H9 (cell line): ENCODE results near the gene FNDC3B. TPM values are rescaled to one million over a fixed set of nuclear protein-coding genes. Genes with fewer than 3 reads are reported as not detected.

ENCODE experiments used
- DNase-seq: peaks from one replicate; pipeline ENCODE4 v3.0.0-alpha.2; 2017
- H2AFZ ChIP-seq: one replicate; pipeline ENCODE4 v1.6.1; 2013; ENCODE audit warnings: mild to moderate bottlenecking, low read length, control low read depth, moderate library complexity
- H2AK5ac ChIP-seq: 2 replicates; pipeline ENCODE4 v1.6.1; 2013; ENCODE audit warnings: low read length, control low read depth, mixed read lengths; ENCODE audit not compliant: insufficient read length
- H2BK120ac ChIP-seq: one replicate; pipeline ENCODE4 v1.6.1; 2013; ENCODE audit warnings: low read depth, mild to moderate bottlenecking, low read length, control low read depth, inconsistent platforms; ENCODE audit not compliant: poor library complexity, severe bottlenecking
- H2BK12ac ChIP-seq: 2 replicates; pipeline ENCODE4 v1.6.1; 2013; ENCODE audit warnings: low read length, control low read depth, mixed read lengths, low read depth; ENCODE audit not compliant: insufficient read length
- H2BK15ac ChIP-seq: 2 replicates; pipeline ENCODE4 v1.6.1; 2013; ENCODE audit warnings: low read depth, low read length, control low read depth
- H2BK20ac ChIP-seq: one replicate; pipeline ENCODE4 v1.6.1; 2013; ENCODE audit warnings: low read depth, mild to moderate bottlenecking, low read length, control low read depth, inconsistent platforms; ENCODE audit not compliant: poor library complexity, severe bottlenecking
- H2BK5ac ChIP-seq: 2 replicates; pipeline ENCODE4 v1.6.1; 2013; ENCODE audit warnings: low read length, control low read depth, mixed read lengths; ENCODE audit not compliant: insufficient read length
- H3K14ac ChIP-seq: 2 replicates; pipeline ENCODE4 v1.6.1; 2013; ENCODE audit warnings: low read length, control low read depth; ENCODE audit not compliant: insufficient read depth
- H3K18ac ChIP-seq: 2 replicates; pipeline ENCODE4 v1.6.1; 2013; ENCODE audit warnings: low read depth, mild to moderate bottlenecking, mixed read lengths, low read length, control low read depth; ENCODE audit not compliant: insufficient read length
- H3K23ac ChIP-seq: 2 replicates; pipeline ENCODE4 v1.6.1; 2013; ENCODE audit warnings: low read length, control low read depth, mixed read lengths, low read depth; ENCODE audit not compliant: insufficient read length
- H3K23me2 ChIP-seq: 2 replicates; pipeline ENCODE4 v1.6.1; 2013; ENCODE audit warnings: low read depth, mild to moderate bottlenecking, mixed read lengths, low read length, control low read depth; ENCODE audit not compliant: insufficient read length, poor library complexity, severe bottlenecking
- H3K27ac ChIP-seq: 2 replicates; pipeline ENCODE4 v1.5.1; 2013; ENCODE audit warnings: low read length, control low read depth, mixed read lengths, low read depth; ENCODE audit not compliant: insufficient read length
- H3K27me3 ChIP-seq: 2 replicates; pipeline ENCODE4 v1.6.1; 2013; ENCODE audit warnings: low read length, control low read depth, inconsistent platforms; ENCODE audit not compliant: insufficient read depth
- H3K4ac ChIP-seq: 2 replicates; pipeline ENCODE4 v1.6.1; 2013; ENCODE audit warnings: low read depth, mild to moderate bottlenecking, control low read depth, inconsistent platforms, low read length, moderate library complexity
- H3K4me1 ChIP-seq: 2 replicates; pipeline ENCODE4 v1.6.1; 2013; ENCODE audit warnings: low read length, control low read depth, inconsistent platforms; ENCODE audit not compliant: insufficient read depth
- H3K4me2 ChIP-seq: 2 replicates; pipeline ENCODE4 v1.6.1; 2013; ENCODE audit warnings: low read length, control low read depth, mixed read lengths; ENCODE audit not compliant: insufficient read length, insufficient read depth
- H3K56ac ChIP-seq: 2 replicates; pipeline ENCODE4 v1.6.1; 2013; ENCODE audit warnings: low read depth, mild to moderate bottlenecking, mixed read lengths, low read length, control low read depth; ENCODE audit not compliant: insufficient read length
- H3K79me1 ChIP-seq: 2 replicates; pipeline ENCODE4 v1.6.1; 2013; ENCODE audit warnings: low read depth, mild to moderate bottlenecking, moderate library complexity, low read length, control low read depth, inconsistent platforms; ENCODE audit not compliant: insufficient read depth, poor library complexity, severe bottlenecking
- H3K79me2 ChIP-seq: 2 replicates; pipeline ENCODE4 v1.6.1; 2013; ENCODE audit warnings: low read length, control low read depth, inconsistent platforms; ENCODE audit not compliant: insufficient read depth
- H3K9ac ChIP-seq: 2 replicates; pipeline ENCODE4 v1.6.1; 2013; ENCODE audit warnings: low read length, control low read depth, mixed read lengths; ENCODE audit not compliant: insufficient read length; ENCODE audit errors: extremely low read depth
- H3K9me3 ChIP-seq: one replicate; pipeline ENCODE4 v1.6.1; 2013; ENCODE audit warnings: low read depth, low read length, inconsistent platforms; ENCODE audit not compliant: control insufficient read depth
- H3T11ph ChIP-seq: one replicate; pipeline ENCODE4 v1.6.1; 2013; ENCODE audit warnings: mild to moderate bottlenecking, low read length, control low read depth, inconsistent platforms
- H4K20me1 ChIP-seq: one replicate; pipeline ENCODE4 v1.6.1; 2013; ENCODE audit not compliant: control insufficient read depth, insufficient read length, insufficient read depth
- H4K5ac ChIP-seq: 2 replicates; pipeline ENCODE4 v1.6.1; 2013; ENCODE audit warnings: low read depth, mild to moderate bottlenecking, mixed read lengths, low read length, control low read depth; ENCODE audit not compliant: insufficient read length
- H4K8ac ChIP-seq: replicated peaks from 2 replicates; pipeline ENCODE4 v1.6.1; 2013; ENCODE audit warnings: low read length, control low read depth, mixed read lengths, low read depth; ENCODE audit not compliant: insufficient read length
- H4K91ac ChIP-seq: 2 replicates; pipeline ENCODE4 v1.6.1; 2013; ENCODE audit warnings: low read depth, mild to moderate bottlenecking, moderate library complexity, mixed read lengths, low read length, control low read depth; ENCODE audit not compliant: insufficient read length
- H3K27ac Mint-ChIP-seq, 3 experiments: 2 replicates in 2 of 3; 3 replicates in 1 of 3; pipeline ENCODE4 v1.8.0; 2020 to 2021; ENCODE audit warnings: mixed read lengths in 3 of 3, mild to moderate bottlenecking in 1 of 3, moderate library complexity in 1 of 3
- H3K27me3 Mint-ChIP-seq: 2 replicates; pipeline ENCODE4 v1.8.0; 2021; ENCODE audit warnings: low read depth, mild to moderate bottlenecking, moderate library complexity, mixed read lengths
- H3K36me3 Mint-ChIP-seq, 3 experiments: 2 replicates in 2 of 3; 3 replicates in 1 of 3; pipeline ENCODE4 v1.8.0; 2020 to 2021; ENCODE audit warnings: low read depth in 3 of 3, mixed read lengths in 3 of 3; ENCODE audit not compliant: insufficient read depth in 1 of 3
- H3K4me1 Mint-ChIP-seq, 2 experiments: 2 replicates each; pipeline ENCODE4 v1.8.0; 2020; ENCODE audit warnings: mixed read lengths in 2 of 2
- H3K4me3 Mint-ChIP-seq, 2 experiments: 2 replicates in 1 of 2; 3 replicates in 1 of 2; pipeline ENCODE4 v1.8.0; 2020 to 2021; ENCODE audit warnings: mild to moderate bottlenecking in 2 of 2, mixed read lengths in 2 of 2, moderate library complexity in 1 of 2
- H3K9me3 Mint-ChIP-seq, 2 experiments: 2 replicates in 1 of 2; 3 replicates in 1 of 2; pipeline ENCODE4 v1.8.0; 2020; ENCODE audit warnings: mild to moderate bottlenecking in 2 of 2, mixed read lengths in 2 of 2, moderate library complexity in 1 of 2
- WGBS: extraction: QIAGEN DNeasy Blood & Tissue Kit; methylation state at CpG from one replicate; pipeline ENCODE4 v1.1.7; 2013; ENCODE audit warnings: missing lambda C conversion rate, low lambda C conversion rate, mixed read lengths; ENCODE audit not compliant: insufficient read length; ENCODE audit errors: extremely low coverage; 5-methylcytosine and 5-hydroxymethylcytosine counted together
- total RNA-seq: library from RNA; stranded (reverse); gene quantifications from 2 replicates; pipeline ENCODE4 v1.2.1, GENCODE V29; 2021
- TF ChIP-seq, protein P1 (sequence below): fragments of 200-600 bp; sonication (generic); conservative IDR thresholded peaks from 3 replicates; pipeline ENCODE4 v1.8.0; 2021; ENCODE audit warnings: antibody characterized with exemption, mild to moderate bottlenecking

The FNDC3B gene
- total RNA-seq, 1 experiment from 2014 or later = 43.8 TPM

DNA sequence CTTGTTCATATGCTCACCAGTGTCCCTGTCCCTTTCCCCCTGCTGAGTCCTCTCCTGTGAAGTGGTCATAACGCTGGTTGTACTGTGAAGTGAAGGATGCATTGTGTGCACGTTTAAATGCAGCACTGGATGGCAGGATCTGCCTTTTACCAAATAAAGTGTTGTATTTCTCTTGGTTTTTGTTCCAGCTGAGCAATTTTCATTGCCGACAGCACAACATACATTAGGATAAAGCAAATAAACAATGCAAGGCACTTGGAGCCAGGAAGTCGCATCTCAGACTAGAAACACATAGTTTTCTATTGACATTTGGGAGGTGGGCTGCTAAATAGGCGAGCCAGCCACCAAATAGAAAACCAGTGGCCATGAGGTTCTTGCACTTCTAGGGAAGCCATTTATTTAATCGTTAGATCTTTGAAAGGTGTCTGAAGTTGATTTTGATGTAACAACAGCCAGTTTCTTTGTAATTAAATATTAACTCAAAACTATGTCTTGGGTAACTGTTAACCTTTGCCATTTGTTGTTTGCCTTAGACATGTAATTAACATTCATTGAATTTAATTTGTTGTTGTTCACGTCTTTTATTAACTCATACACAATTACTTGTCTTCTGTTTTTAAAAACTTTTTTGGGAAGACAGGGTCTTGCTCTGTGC, 185.3 kb downstream of the FNDC3B start:
- no peak overlapping the region for H4K8ac ChIP-seq
- DNase-seq = no peak
- TF ChIP-seq, protein P1, sequence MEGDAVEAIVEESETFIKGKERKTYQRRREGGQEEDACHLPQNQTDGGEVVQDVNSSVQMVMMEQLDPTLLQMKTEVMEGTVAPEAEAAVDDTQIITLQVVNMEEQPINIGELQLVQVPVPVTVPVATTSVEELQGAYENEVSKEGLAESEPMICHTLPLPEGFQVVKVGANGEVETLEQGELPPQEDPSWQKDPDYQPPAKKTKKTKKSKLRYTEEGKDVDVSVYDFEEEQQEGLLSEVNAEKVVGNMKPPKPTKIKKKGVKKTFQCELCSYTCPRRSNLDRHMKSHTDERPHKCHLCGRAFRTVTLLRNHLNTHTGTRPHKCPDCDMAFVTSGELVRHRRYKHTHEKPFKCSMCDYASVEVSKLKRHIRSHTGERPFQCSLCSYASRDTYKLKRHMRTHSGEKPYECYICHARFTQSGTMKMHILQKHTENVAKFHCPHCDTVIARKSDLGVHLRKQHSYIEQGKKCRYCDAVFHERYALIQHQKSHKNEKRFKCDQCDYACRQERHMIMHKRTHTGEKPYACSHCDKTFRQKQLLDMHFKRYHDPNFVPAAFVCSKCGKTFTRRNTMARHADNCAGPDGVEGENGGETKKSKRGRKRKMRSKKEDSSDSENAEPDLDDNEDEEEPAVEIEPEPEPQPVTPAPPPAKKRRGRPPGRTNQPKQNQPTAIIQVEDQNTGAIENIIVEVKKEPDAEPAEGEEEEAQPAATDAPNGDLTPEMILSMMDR = no peak
- H3K18ac ChIP-seq = no peak overlapping the region
- H3K4ac ChIP-seq = no peak overlapping the region
- no peak overlapping the region for H2AFZ ChIP-seq
- H3K4me2 ChIP-seq = no peak overlapping the region
- H3K23ac ChIP-seq = no peak overlapping the region
- no peak overlapping the region for H4K5ac ChIP-seq
- no peak overlapping the region for H4K91ac ChIP-seq
- no peak overlapping the region for H2BK120ac ChIP-seq
- H3T11ph ChIP-seq = no peak overlapping the region
- no peaks in the 10 kb centered on the region for H3K79me1 ChIP-seq
- no peak overlapping the region for H3K14ac ChIP-seq
- H3K23me2 ChIP-seq = no peaks in the 10 kb centered on the region
- peaks cover 9% of the 10 kb centered on the region; the same call in 1 of the 2 replicates for H3K4me1 ChIP-seq
- H3K79me2 ChIP-seq = peaks cover 7% of the 10 kb centered on the region; the same call in 1 of the 2 replicates
- H3K9me3 ChIP-seq = no peaks in the 10 kb centered on the region
- no peaks in the 10 kb centered on the region for H3K27me3 ChIP-seq
- H2AK5ac ChIP-seq = no peak overlapping the region
- H2BK15ac ChIP-seq = no peak overlapping the region
- H3K4me3 Mint-ChIP-seq = no peak overlapping the region
- no peak overlapping the region for H2BK12ac ChIP-seq
- no peak overlapping the region for H2BK5ac ChIP-seq
- H3K36me3 Mint-ChIP-seq = peaks cover 3 to 6% (median 5%) of the 10 kb centered on the region in 3 experiments; a peak in 5 of 7 replicates
- H3K56ac ChIP-seq = no peak overlapping the region
- H3K27ac Mint-ChIP-seq = peak overlapping the region in 1 of 3 experiments; percentile 91; a peak in 5 of 7 replicates
- no peaks in the 10 kb centered on the region for H4K20me1 ChIP-seq
- peaks cover 46 to 49% of the 10 kb centered on the region in 2 experiments for H3K4me1 Mint-ChIP-seq
- no peaks in the 10 kb centered on the region for H3K27me3 Mint-ChIP-seq
- no peak overlapping the region for H2BK20ac ChIP-seq
- no CpG with 5 or more reads among the region's 7 CpGs for WGBS
- no peaks in the 10 kb centered on the region for H3K9me3 Mint-ChIP-seq
- no peak overlapping the region for H3K27ac ChIP-seq
- H3K9ac ChIP-seq = no peak overlapping the region
